ENCODE results near the gene ACAD10.
A peak's percentile ranks its signal among the peaks of the same experiment; 100 is the strongest.
"Not testable (repeated sequence)": the region's sequence is repeated elsewhere in the genome, so short reads cannot be mapped to it uniquely, and the experiment has no call there.

ACAD10 gene

DNA sequence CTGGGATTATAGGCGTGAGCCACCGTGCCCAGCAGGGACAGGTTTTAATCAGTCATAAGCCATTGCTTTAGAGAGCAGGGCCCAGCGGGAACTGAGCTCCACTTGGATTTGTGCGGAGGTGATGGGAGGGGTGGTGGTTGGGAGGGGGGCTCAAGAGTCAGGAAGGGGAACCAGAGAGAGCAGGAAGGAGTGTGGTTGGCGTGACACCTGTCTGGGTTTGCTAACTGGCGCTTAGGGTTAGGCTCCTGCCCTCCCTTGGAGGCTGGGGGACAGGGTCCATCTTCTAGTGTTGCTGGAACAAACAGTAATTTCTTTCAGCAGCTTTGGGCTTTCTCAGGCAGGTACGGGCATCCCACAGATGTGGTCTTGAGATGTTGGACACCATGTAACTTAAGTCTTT, 73.4 kb downstream of the ACAD10 start:
- H3K9me3 ChIP-seq (ENCODE audit: insufficient read depth, low read length), result no peaks in the 10 kb centered on the region
- no peak for DNase-seq (ENCODE audit: low read depth, low spot score)
- H3K9ac ChIP-seq (ENCODE audit: insufficient read length, low read depth), result no peak overlapping the region
- H3K36me3 ChIP-seq (ENCODE audit: insufficient read depth, insufficient read length, low read length), result peaks cover 34% of the 10 kb centered on the region
- H3K4me3 ChIP-seq (ENCODE audit: insufficient read length, low read depth), result no peak overlapping the region
- TF ChIP-seq YY1 (IDR thresholded peaks at IDR 0.05; ENCODE audit: insufficient read depth, insufficient read length) (no peak), SUZ12 (IDR thresholded peaks at IDR 0.05; ENCODE audit: extremely low read depth, insufficient read depth, insufficient read length) (no peak), ZNF274 (IDR thresholded peaks at IDR 0.05; ENCODE audit: low read depth, low read length) (no peak)
- no peaks in the 10 kb centered on the region for H3K27me3 ChIP-seq (ENCODE audit: insufficient read depth, insufficient read length)
- H3K4me1 ChIP-seq (ENCODE audit: insufficient read depth, insufficient read length), result peaks cover 29% of the 10 kb centered on the region

DNA sequence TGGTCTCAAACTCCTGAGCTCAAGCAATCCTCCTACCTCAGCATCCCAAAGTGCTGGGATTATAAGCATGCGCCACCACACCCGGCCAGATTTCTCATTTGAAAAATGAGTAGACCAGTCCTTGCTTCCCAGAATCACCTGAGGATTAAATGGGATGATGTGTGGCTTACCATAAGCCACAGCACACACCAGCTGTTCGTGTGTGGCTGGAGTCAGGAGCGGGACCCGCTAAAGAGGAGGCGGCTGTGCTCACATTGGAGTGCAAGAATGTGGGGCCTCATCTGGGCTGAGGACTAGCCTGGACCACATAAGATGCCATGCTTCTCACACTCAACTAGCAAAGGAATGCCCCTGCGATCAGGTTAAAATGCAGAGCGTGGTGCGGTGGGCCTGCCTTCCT, 74.1 kb downstream of the ACAD10 start:
- Histone ChIP-seq H3K9me3 (ENCODE audit: insufficient read depth, low read length) (peaks cover 3% of the 10 kb centered on the region; the same call in 1 of the 2 replicates), H3K27me3 (ENCODE audit: insufficient read depth, insufficient read length) (no peaks in the 10 kb centered on the region), H3K4me1 (ENCODE audit: insufficient read depth, insufficient read length) (peaks cover 29% of the 10 kb centered on the region), H3K9ac (ENCODE audit: insufficient read length, low read depth) (no peak overlapping the region), H3K4me3 (ENCODE audit: insufficient read length, low read depth) (no peak overlapping the region), H3K36me3 (ENCODE audit: insufficient read depth, insufficient read length, low read length) (peaks cover 28% of the 10 kb centered on the region)
- TF ChIP-seq YY1 (IDR thresholded peaks at IDR 0.05; ENCODE audit: insufficient read depth, insufficient read length), result no peak
- TF ChIP-seq ZNF274 (IDR thresholded peaks at IDR 0.05; ENCODE audit: low read depth, low read length), result no peak
- no peak for TF ChIP-seq SUZ12 (IDR thresholded peaks at IDR 0.05; ENCODE audit: extremely low read depth, insufficient read depth, insufficient read length)
- no peak for DNase-seq (ENCODE audit: low read depth, low spot score)

DNA sequence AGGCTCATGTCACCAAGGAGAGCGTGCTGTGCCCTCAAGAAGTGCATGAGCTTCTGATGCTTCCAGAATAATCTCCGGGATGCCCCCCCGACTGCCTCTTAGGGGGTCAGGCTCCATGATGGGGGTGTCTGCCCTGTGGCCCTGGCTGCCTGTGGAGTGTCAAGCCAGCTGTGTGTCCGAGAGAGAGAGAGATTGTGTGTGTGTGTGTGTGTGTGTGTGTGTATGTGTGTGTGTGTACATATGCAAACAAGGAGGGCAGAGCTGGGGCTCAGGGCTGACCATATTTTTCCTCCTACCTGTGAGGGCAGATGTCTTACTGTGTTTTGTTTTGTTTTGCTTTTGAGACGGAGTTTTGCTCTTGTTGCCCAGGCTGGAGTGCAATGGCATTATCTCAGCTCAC, 75.2 kb downstream of the ACAD10 start:
- no peak overlapping the region for H3K9ac ChIP-seq (ENCODE audit: insufficient read length, low read depth)
- no peaks in the 10 kb centered on the region for H3K27me3 ChIP-seq (ENCODE audit: insufficient read depth, insufficient read length)
- H3K9me3 ChIP-seq (ENCODE audit: insufficient read depth, low read length), result peaks cover 11% of the 10 kb centered on the region; the same call in 1 of the 2 replicates
- peaks cover 18% of the 10 kb centered on the region for H3K36me3 ChIP-seq (ENCODE audit: insufficient read depth, insufficient read length, low read length)
- no peak overlapping the region for H3K4me3 ChIP-seq (ENCODE audit: insufficient read length, low read depth)
- peaks cover 32% of the 10 kb centered on the region for H3K4me1 ChIP-seq (ENCODE audit: insufficient read depth, insufficient read length)
- no peak for TF ChIP-seq ZNF274 (IDR thresholded peaks at IDR 0.05; ENCODE audit: low read depth, low read length)
- no peak for TF ChIP-seq YY1 (IDR thresholded peaks at IDR 0.05; ENCODE audit: insufficient read depth, insufficient read length)
- TF ChIP-seq SUZ12 (IDR thresholded peaks at IDR 0.05; ENCODE audit: extremely low read depth, insufficient read depth, insufficient read length), result no peak
- DNase-seq (ENCODE audit: low read depth, low spot score), result no peak

DNA sequence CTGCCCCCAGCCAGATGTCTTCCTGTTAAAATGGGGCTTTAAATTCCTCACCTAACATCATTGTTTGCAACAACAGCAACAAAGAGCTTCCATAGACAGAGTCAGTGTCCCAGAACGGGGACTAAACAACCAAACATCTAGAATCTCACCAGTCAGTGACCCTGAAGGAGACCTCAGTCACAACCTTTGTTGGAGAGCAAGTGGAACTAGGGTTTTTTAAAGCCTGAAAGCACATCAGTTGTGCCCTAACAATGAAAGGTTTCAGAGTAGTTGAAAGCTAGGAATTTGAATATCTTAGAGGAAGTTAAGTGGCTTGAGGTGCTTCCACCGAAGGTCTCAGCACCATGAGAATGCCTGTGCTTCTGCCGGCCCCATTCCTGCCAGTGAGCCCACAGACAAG, 75.9 kb downstream of the ACAD10 start:
- Histone ChIP-seq H3K4me1 (ENCODE audit: insufficient read depth, insufficient read length) (peaks cover 32% of the 10 kb centered on the region), H3K36me3 (ENCODE audit: insufficient read depth, insufficient read length, low read length) (peaks cover 12% of the 10 kb centered on the region), H3K9ac (ENCODE audit: insufficient read length, low read depth) (no peak overlapping the region), H3K27me3 (ENCODE audit: insufficient read depth, insufficient read length) (no peaks in the 10 kb centered on the region), H3K4me3 (ENCODE audit: insufficient read length, low read depth) (no peak overlapping the region), H3K9me3 (ENCODE audit: insufficient read depth, low read length) (peaks cover 11% of the 10 kb centered on the region; the same call in 1 of the 2 replicates)
- TF ChIP-seq YY1 (IDR thresholded peaks at IDR 0.05; ENCODE audit: insufficient read depth, insufficient read length), result no peak
- TF ChIP-seq ZNF274 (IDR thresholded peaks at IDR 0.05; ENCODE audit: low read depth, low read length), result no peak
- no peak for TF ChIP-seq SUZ12 (IDR thresholded peaks at IDR 0.05; ENCODE audit: extremely low read depth, insufficient read depth, insufficient read length)
- peak; percentile 76 for DNase-seq (ENCODE audit: low read depth, low spot score)

DNA sequence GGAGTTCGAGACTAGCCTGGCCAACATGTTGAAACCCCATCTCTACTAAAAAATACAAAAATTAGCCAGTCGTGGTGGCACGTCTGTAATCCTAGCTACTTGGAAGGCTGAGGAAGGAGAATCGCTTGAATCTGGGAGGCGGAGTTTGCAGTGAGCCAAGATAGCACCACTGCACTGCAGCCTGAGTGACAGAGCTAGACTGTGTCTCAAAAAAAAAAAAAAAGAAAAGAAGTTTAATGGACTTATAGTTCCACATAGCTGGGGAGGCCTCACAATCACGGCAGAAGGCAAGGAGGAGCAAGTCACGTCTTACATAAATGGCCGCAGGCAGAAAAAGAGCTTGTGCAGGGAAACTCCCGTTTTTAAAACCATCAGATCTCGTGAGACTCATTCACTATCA, 77.7 kb downstream of the ACAD10 start:
- H3K9ac ChIP-seq (ENCODE audit: insufficient read length, low read depth); H3K36me3 ChIP-seq (ENCODE audit: insufficient read depth, insufficient read length, low read length); H3K27me3 ChIP-seq (ENCODE audit: insufficient read depth, insufficient read length); DNase-seq (ENCODE audit: low read depth, low spot score); H3K4me3 ChIP-seq (ENCODE audit: insufficient read length, low read depth): not testable (repeated sequence)
- H3K9me3 ChIP-seq (ENCODE audit: insufficient read depth, low read length), result peaks cover 11% of the 10 kb centered on the region; the same call in 1 of the 2 replicates
- H3K4me1 ChIP-seq (ENCODE audit: insufficient read depth, insufficient read length), result peaks cover 19% of the 10 kb centered on the region

DNA sequence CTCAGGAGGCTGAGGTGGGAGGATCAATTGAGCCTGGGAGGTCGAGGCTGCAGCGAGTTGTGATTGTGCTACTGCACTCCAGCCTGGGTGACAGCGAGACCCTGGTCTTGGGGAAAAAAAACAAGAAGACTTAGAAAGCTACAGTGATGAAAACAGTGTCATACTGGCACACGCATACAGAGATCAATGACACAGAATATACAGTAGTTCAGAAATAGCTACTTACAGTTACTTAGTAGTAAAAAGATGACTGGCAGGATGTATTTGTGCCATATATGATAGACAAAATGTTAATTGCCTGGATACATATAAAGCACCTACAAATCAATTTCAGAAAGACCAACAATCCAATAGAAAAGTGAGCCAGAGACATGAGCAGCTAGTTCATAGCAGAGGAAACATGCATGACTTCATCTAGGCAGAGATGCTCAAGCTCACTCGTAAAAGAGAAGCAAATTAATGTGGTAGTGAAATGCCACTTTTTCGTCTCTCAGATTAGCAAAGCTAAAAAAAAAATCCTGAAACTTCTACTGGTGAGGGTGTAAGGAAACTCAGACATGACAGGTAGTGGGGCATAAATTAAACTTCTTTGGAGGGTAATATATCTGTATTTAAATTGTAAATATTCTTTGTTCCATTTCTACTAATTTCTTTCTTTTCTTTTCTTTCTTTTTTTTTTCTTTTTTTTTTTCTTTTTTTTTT, 78.4 kb downstream of the ACAD10 start:
- peaks cover 11% of the 10 kb centered on the region; the same call in 1 of the 2 replicates for H3K9me3 ChIP-seq (ENCODE audit: insufficient read depth, low read length)
- no peaks in the 10 kb centered on the region for H3K27me3 ChIP-seq (ENCODE audit: insufficient read depth, insufficient read length)
- peaks cover 7% of the 10 kb centered on the region for H3K36me3 ChIP-seq (ENCODE audit: insufficient read depth, insufficient read length, low read length)
- peaks cover 18% of the 10 kb centered on the region for H3K4me1 ChIP-seq (ENCODE audit: insufficient read depth, insufficient read length)
- no peak overlapping the region for H3K9ac ChIP-seq (ENCODE audit: insufficient read length, low read depth)
- H3K4me3 ChIP-seq (ENCODE audit: insufficient read length, low read depth), result no peak overlapping the region
- no peak for DNase-seq (ENCODE audit: low read depth, low spot score)
- TF ChIP-seq ZNF274 (IDR thresholded peaks at IDR 0.05; ENCODE audit: low read depth, low read length) (no peak), YY1 (IDR thresholded peaks at IDR 0.05; ENCODE audit: insufficient read depth, insufficient read length) (no peak), SUZ12 (IDR thresholded peaks at IDR 0.05; ENCODE audit: extremely low read depth, insufficient read depth, insufficient read length) (no peak)

DNA sequence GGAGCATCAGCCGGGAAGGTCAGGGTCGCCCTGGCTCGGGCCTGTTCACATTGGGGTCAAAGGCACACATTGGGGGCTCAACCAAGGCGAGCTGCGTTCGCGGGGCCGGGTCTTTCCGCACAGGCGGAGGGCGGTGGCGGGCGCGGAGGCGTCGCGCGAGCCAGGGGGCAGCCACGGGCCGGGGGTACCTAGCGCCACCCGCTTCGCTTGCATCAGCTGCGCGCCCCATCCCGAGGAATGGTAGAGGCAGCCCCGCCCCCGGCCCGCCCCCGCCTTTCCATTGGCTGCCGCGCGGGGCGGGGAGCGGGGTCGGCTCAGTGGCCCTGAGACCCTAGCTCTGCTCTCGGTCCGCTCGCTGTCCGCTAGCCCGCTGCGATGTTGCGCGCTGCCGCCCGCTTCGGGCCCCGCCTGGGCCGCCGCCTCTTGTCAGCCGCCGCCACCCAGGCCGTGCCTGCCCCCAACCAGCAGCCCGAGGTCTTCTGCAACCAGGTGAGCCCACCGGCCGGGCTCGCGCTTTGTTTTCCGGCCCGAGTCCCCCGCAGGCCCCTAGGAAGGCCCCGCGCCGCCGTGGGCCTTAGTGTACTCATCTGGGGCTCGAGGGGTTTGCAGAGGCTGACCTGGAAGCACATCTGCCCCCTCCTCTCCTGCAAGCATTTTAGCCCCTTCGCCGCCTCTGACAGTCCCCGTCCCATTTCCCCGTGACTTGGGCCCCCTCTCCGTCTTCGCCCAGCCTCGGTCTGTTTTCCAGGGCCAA, 80.9 kb downstream of the ACAD10 start, which contains the start of gene ALDH2:
ALDH2 (plus strand) TSS at position 326 of the 754 bp plus-strand sequence; CDS start at position 376, 50 bp downstream.
- Histone ChIP-seq H3K27me3 (ENCODE audit: insufficient read depth, insufficient read length) (no peaks in the 10 kb centered on the region), H3K36me3 (ENCODE audit: insufficient read depth, insufficient read length, low read length) (peaks cover 17% of the 10 kb centered on the region), H3K9ac (ENCODE audit: insufficient read length, low read depth) (peak within 1 kb of the TSS; percentile 91), H3K4me1 (ENCODE audit: insufficient read depth, insufficient read length) (peaks cover 10% of the 10 kb centered on the region), H3K4me3 (ENCODE audit: insufficient read length, low read depth) (peak within 1 kb of the TSS; percentile 60), H3K9me3 (ENCODE audit: insufficient read depth, low read length) (peaks cover 11% of the 10 kb centered on the region; the same call in 1 of the 2 replicates)
- DNase-seq (ENCODE audit: low read depth, low spot score), result peak; percentile 66
- TF ChIP-seq SUZ12 (IDR thresholded peaks at IDR 0.05; ENCODE audit: extremely low read depth, insufficient read depth, insufficient read length), result no peak
- no peak for TF ChIP-seq ZNF274 (IDR thresholded peaks at IDR 0.05; ENCODE audit: low read depth, low read length)
- no peak for TF ChIP-seq YY1 (IDR thresholded peaks at IDR 0.05; ENCODE audit: insufficient read depth, insufficient read length)
